HFFc6 (cell line): ENCODE results near the gene PDE4A. TPM values are rescaled to one million over a fixed set of nuclear protein-coding genes. Genes with fewer than 3 reads are reported as not detected.

ENCODE experiments used
- DNase-seq: peaks from one replicate; pipeline ENCODE4 v3.0.0-alpha.2; 2018
- H3K27ac Mint-ChIP-seq: 2 replicates; pipeline ENCODE4 v1.8.0; 2020; ENCODE audit warnings: mild to moderate bottlenecking, mixed read lengths
- H3K27me3 Mint-ChIP-seq: 2 replicates; pipeline ENCODE4 v1.8.0; 2021; ENCODE audit warnings: mild to moderate bottlenecking, moderate library complexity, mixed read lengths; ENCODE audit not compliant: insufficient read depth
- H3K36me3 Mint-ChIP-seq: 2 replicates; pipeline ENCODE4 v1.8.0; 2021; ENCODE audit warnings: low read depth, mixed read lengths
- H3K4me1 Mint-ChIP-seq: 2 replicates; pipeline ENCODE4 v1.8.0; 2020; ENCODE audit warnings: low read depth, mixed read lengths
- H3K4me3 Mint-ChIP-seq: 2 replicates; pipeline ENCODE4 v1.8.0; 2020; ENCODE audit warnings: mild to moderate bottlenecking, moderate library complexity, mixed read lengths
- H3K9me3 Mint-ChIP-seq: 2 replicates; pipeline ENCODE4 v1.8.0; 2020; ENCODE audit warnings: mild to moderate bottlenecking, mixed read lengths
- CTCF ChIP-seq: fragments of 200-600 bp; sonication (generic); IDR thresholded peaks from 2 replicates; pipeline ENCODE4 v1.5.0; 2021; ENCODE audit warnings: antibody characterized with exemption, mild to moderate bottlenecking
- total RNA-seq, 6 experiments: library from RNA; stranded (reverse); fragmentation: NEBNext Ultra II Directional; extraction: Animal tissue kit (Norgen Biotek cat#: 25700); gene quantifications; 2 replicates in 1 of 6; 3 replicates in 5 of 6; pipeline ENCODE4 v1.2.3, GENCODE V29; 2021

The PDE4A gene
- total RNA-seq, 6 experiments from 2014 or later: 10.1 to 18.9 (median 10.8) TPM

GRCh38 chr19:10508036-10508435 lies 87.7 kb downstream of the PDE4A start:
- H3K9me3 Mint-ChIP-seq: no peaks in the 10 kb centered on the region
- no peaks in the 10 kb centered on the region for H3K36me3 Mint-ChIP-seq

GRCh38 chr19:10508707-10509106 lies 88.4 kb downstream of the PDE4A start:
- Mint-ChIP-seq H3K4me3 (no peak overlapping the region), H3K27ac (no peak overlapping the region), H3K4me1 (no peaks in the 10 kb centered on the region), H3K27me3 (no peaks in the 10 kb centered on the region; the same call in 1 of the 2 replicates), H3K9me3 (no peaks in the 10 kb centered on the region), H3K36me3 (no peaks in the 10 kb centered on the region)
- DNase-seq: peak; percentile 11
- no peak for TF ChIP-seq CTCF

More at GRCh38 chr19:10508036-10508435, 87.7 kb downstream of the PDE4A start:
- Mint-ChIP-seq H3K4me1 (no peaks in the 10 kb centered on the region), H3K27me3 (no peaks in the 10 kb centered on the region; the same call in 1 of the 2 replicates), H3K27ac (no peak overlapping the region), H3K4me3 (no peak overlapping the region)
- no peak for TF ChIP-seq CTCF
- DNase-seq: no peak

GRCh38 chr19:10510301-10510802 lies 90.0 kb downstream of the PDE4A start:
- Mint-ChIP-seq H3K4me3 (no peak overlapping the region), H3K27me3 (peaks cover 1% of the 10 kb centered on the region), H3K36me3 (no peaks in the 10 kb centered on the region), H3K9me3 (no peaks in the 10 kb centered on the region), H3K27ac (no peak overlapping the region), H3K4me1 (no peaks in the 10 kb centered on the region)
- DNase-seq: no peak
- peak; percentile 88 for TF ChIP-seq CTCF

GRCh38 chr19:10513223-10513622 lies 92.9 kb downstream of the PDE4A start:
- Mint-ChIP-seq H3K4me3 (no peak overlapping the region), H3K9me3 (no peaks in the 10 kb centered on the region), H3K4me1 (peaks cover 18% of the 10 kb centered on the region), H3K27me3 (peaks cover 1% of the 10 kb centered on the region; the same call in 1 of the 2 replicates), H3K36me3 (no peaks in the 10 kb centered on the region), H3K27ac (no peak overlapping the region)
- no peak for DNase-seq
- no peak for TF ChIP-seq CTCF

GRCh38 chr19:10514211-10515145 lies 94.1 kb downstream of the PDE4A start:
- DNase-seq: no peak
- H3K4me1 Mint-ChIP-seq: peaks cover 30% of the 10 kb centered on the region
- H3K27me3 Mint-ChIP-seq: peaks cover 1% of the 10 kb centered on the region; the same call in 1 of the 2 replicates
- no peaks in the 10 kb centered on the region for H3K9me3 Mint-ChIP-seq
- no peak overlapping the region for H3K4me3 Mint-ChIP-seq
- peak; percentile 15; the same call in 1 of the 2 replicates for TF ChIP-seq CTCF
- H3K27ac Mint-ChIP-seq: no peak overlapping the region
- no peaks in the 10 kb centered on the region for H3K36me3 Mint-ChIP-seq
